ENCODE measurements around the gene UMODL1. TPM values are rescaled to one million over a fixed set of nuclear protein-coding genes. Genes with fewer than 3 reads are reported as not detected.

The UMODL1 gene
- total RNA-seq, 1 experiment from 2014 or later, result not detected

DNA sequence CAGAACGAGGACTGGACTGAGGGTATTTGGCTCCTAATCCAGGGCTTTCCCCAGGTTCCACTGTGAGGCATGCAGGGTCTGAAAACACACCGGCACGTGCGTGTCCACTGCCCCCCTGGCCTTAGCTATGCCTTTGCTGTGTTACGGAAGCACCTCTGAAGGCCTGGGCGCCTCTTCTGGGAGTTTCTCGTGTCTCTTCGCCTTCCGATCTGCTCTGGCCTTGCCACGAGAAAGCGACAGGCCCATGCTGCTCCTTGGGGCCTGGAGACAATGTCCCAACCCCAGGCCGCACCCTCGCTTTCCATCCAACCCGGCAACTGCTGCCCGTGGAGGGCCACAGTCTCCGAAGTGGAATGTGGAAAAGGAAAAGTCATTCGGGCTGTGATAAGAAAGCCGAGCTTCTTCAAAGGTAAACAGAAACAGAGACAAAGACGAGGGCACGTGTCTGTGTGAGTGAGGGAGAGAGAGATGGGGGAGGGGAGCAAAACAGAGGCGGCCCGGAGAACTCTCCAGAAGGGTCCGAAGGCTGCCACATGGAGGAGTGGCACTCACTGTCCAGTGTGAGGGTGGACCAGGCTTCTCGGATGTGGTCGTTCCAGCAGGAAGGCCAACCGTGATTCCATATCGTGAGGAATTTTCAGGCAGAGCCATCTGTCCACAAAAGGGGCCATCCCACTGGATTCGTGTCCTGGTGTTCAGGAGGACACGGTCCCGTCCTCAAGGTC is 3.4 kb upstream of the UMODL1 start:
- no peak overlapping the region for H3K27ac ChIP-seq (ENCODE audit: insufficient read length, low read depth, low read length)

More for the DNA sequence above, 3.4 kb upstream of the UMODL1 start:
- Histone ChIP-seq H3K4me2 (ENCODE audit: insufficient read depth, insufficient read length, low read length) (no peak overlapping the region), H2BK120ac (ENCODE audit: low read depth, low read length, poor library complexity, severe bottlenecking) (no peak overlapping the region), H3K4ac (ENCODE audit: low read depth, low read length) (no peak overlapping the region), H2BK12ac (ENCODE audit: insufficient read length, low read depth, low read length) (peak overlapping the region; percentile 74), H3K4me1 (ENCODE audit: insufficient read depth, low read length) (no peaks in the 10 kb centered on the region; the same call in 1 of the 2 replicates), H4K5ac (ENCODE audit: insufficient read length, low read depth, low read length) (no peak overlapping the region), H2BK15ac (ENCODE audit: low read depth, low read length) (no peak overlapping the region), H3K79me1 (ENCODE audit: insufficient read depth, low read depth, low read length, poor library complexity, severe bottlenecking) (no peaks in the 10 kb centered on the region), H3K23me2 (ENCODE audit: insufficient read length, low read depth, low read length, poor library complexity, severe bottlenecking) (no peaks in the 10 kb centered on the region), H3K56ac (ENCODE audit: insufficient read length, low read depth, low read length) (no peak overlapping the region), H4K8ac (replicated peaks; ENCODE audit: insufficient read length, low read depth, low read length) (no peak overlapping the region), H3T11ph (ENCODE audit: low read length) (no peak overlapping the region), H3K79me2 (ENCODE audit: insufficient read depth, low read length) (no peaks in the 10 kb centered on the region), H2BK5ac (ENCODE audit: insufficient read length, low read length) (no peak overlapping the region), H3K18ac (ENCODE audit: insufficient read length, low read depth, low read length) (peak overlapping the region; percentile 23), H2AK5ac (ENCODE audit: insufficient read length, low read length) (no peak overlapping the region), H4K91ac (ENCODE audit: insufficient read length, low read depth, low read length) (no peak overlapping the region), H2BK20ac (ENCODE audit: low read depth, low read length, poor library complexity, severe bottlenecking) (no peak overlapping the region), H3K23ac (ENCODE audit: insufficient read length, low read depth, low read length) (no peak overlapping the region), H3K14ac (ENCODE audit: insufficient read depth, low read length) (peak overlapping the region; percentile 6), H4K20me1 (ENCODE audit: control insufficient read depth, insufficient read depth, insufficient read length) (no peaks in the 10 kb centered on the region), H3K9ac (ENCODE audit: extremely low read depth, insufficient read length, low read length) (no peak overlapping the region), H3K9me3 (ENCODE audit: control insufficient read depth, low read depth, low read length) (no peaks in the 10 kb centered on the region), H2AFZ (ENCODE audit: low read length) (no peak overlapping the region), H3K27me3 (ENCODE audit: insufficient read depth, low read length) (no peaks in the 10 kb centered on the region)
- Mint-ChIP-seq H3K4me3 (no peak overlapping the region), H3K27ac (0 out of 7 replicates have a peak overlapping the region, but pooled peaks of 2 of the 3 experiments have one; percentile 44 to 60), H3K27me3 (ENCODE audit: low read depth) (peaks cover 14% of the 10 kb centered on the region), H3K9me3 (no peaks in the 10 kb centered on the region), H3K4me1 (peaks cover 30 to 32% of the 10 kb centered on the region in 2 experiments), H3K36me3 (ENCODE audit: insufficient read depth in 1 of 3, low read depth in 3 of 3) (no peaks in the 10 kb centered on the region)
- TF ChIP-seq, protein P1, sequence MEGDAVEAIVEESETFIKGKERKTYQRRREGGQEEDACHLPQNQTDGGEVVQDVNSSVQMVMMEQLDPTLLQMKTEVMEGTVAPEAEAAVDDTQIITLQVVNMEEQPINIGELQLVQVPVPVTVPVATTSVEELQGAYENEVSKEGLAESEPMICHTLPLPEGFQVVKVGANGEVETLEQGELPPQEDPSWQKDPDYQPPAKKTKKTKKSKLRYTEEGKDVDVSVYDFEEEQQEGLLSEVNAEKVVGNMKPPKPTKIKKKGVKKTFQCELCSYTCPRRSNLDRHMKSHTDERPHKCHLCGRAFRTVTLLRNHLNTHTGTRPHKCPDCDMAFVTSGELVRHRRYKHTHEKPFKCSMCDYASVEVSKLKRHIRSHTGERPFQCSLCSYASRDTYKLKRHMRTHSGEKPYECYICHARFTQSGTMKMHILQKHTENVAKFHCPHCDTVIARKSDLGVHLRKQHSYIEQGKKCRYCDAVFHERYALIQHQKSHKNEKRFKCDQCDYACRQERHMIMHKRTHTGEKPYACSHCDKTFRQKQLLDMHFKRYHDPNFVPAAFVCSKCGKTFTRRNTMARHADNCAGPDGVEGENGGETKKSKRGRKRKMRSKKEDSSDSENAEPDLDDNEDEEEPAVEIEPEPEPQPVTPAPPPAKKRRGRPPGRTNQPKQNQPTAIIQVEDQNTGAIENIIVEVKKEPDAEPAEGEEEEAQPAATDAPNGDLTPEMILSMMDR (conservative IDR thresholded peaks at IDR 0.05), result no peak
- no peak for DNase-seq
- WGBS (ENCODE audit: extremely low coverage, insufficient read length, low lambda C conversion rate), result no CpG with 5 or more reads among the region's 30 CpGs
